ENCODE results near the gene ATG7. TPM values are rescaled to one million over a fixed set of nuclear protein-coding genes. Genes with fewer than 3 reads are reported as not detected.

The ATG7 gene
- total RNA-seq, 1 experiment from 2014 or later, result 29.3 TPM

DNA sequence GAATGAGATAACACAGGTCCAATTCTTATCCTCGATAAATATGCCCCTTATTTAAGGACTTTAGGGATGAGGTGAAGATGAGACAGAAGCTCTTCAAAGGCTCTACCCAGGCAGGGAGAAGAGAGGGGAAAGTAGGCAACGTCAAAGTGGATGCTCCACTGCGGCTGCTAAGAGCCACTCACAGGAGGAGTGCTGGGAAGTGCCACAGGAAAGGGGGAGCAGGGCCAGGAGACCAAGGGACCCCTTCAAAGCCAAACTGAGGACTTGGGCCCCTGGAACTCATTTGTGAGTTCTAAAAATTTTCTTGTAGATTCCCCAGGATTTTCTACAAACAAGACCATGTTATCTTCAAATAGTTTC, 47.3 kb upstream of the ATG7 start:
- Histone ChIP-seq H3K9me2 (ENCODE audit: insufficient read depth) (no peaks in the 10 kb centered on the region), H3K9ac (ENCODE audit: low read length) (peak overlapping the region; percentile 83), H3K4me3 (replicated peaks in 1 of 2; ENCODE audit: low read depth in 1 of 2, low read length in 2 of 2) (peak overlapping the region; percentile 69 to 77), H3K36me3 (ENCODE audit: control insufficient read depth in 1 of 2, insufficient read depth in 2 of 2, low read length in 2 of 2) (no peaks in the 10 kb centered on the region; a peak in 1 of 4 replicates), H3K4me1 (ENCODE audit: control insufficient read depth in 1 of 2, insufficient read depth in 2 of 2, low read length in 2 of 2) (peaks cover 5 to 16% of the 10 kb centered on the region in 2 experiments; a peak in 3 of 4 replicates), H3K27me3 (ENCODE audit: insufficient read depth, low read length) (no peaks in the 10 kb centered on the region), H4K20me1 (ENCODE audit: insufficient read depth) (no peaks in the 10 kb centered on the region), H2AFZ (ENCODE audit: low read depth, low read length, poor library complexity, severe bottlenecking) (no peak overlapping the region), H3K79me2 (ENCODE audit: insufficient read depth, low read length) (peaks cover 45% of the 10 kb centered on the region), H3K27ac (ENCODE audit: low read depth, low read length) (peak overlapping the region; percentile 87), H3K9me3 (ENCODE audit: control insufficient read depth in 1 of 2, insufficient read depth in 1 of 2, low read depth in 1 of 2, low read length in 2 of 2) (no peaks in the 10 kb centered on the region), H3K4me2 (ENCODE audit: low read length) (peak overlapping the region; percentile 90)
- BruUV-seq (replicated peaks), result no TSS peak
- ATAC-seq (no peak), DNase-seq (ENCODE audit: low read depth, low spot score) (no peak)
- POLR2A ChIA-PET, result interaction anchor here (1.2 kb wide), 1 partner anchor 39 kb away, joined by 3 read pairs; no protein-coding TSS in a partner anchor
- RAD21 ChIA-PET (ENCODE audit: low non-redundant PET in 1 of 2, low total read pairs in 2 of 2, uncharacterized antibody in 2 of 2, unreplicated experiment in 2 of 2), result no interaction called here
- no peak for TF ChIP-seq JUND (IDR thresholded peaks at IDR 0.05)
- no peak for TF ChIP-seq FOSL1 (IDR thresholded peaks at IDR 0.05; ENCODE audit: low read depth)
- no peak for TF ChIP-seq ELF1 (IDR thresholded peaks at IDR 0.05; ENCODE audit: borderline replicate concordance, low read depth)
- no peak for TF ChIP-seq TCF7L2 (IDR thresholded peaks at IDR 0.05; ENCODE audit: borderline replicate concordance, extremely low read depth, insufficient read depth, insufficient read length)
- TF ChIP-seq, protein P1, sequence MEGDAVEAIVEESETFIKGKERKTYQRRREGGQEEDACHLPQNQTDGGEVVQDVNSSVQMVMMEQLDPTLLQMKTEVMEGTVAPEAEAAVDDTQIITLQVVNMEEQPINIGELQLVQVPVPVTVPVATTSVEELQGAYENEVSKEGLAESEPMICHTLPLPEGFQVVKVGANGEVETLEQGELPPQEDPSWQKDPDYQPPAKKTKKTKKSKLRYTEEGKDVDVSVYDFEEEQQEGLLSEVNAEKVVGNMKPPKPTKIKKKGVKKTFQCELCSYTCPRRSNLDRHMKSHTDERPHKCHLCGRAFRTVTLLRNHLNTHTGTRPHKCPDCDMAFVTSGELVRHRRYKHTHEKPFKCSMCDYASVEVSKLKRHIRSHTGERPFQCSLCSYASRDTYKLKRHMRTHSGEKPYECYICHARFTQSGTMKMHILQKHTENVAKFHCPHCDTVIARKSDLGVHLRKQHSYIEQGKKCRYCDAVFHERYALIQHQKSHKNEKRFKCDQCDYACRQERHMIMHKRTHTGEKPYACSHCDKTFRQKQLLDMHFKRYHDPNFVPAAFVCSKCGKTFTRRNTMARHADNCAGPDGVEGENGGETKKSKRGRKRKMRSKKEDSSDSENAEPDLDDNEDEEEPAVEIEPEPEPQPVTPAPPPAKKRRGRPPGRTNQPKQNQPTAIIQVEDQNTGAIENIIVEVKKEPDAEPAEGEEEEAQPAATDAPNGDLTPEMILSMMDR (IDR thresholded peaks at IDR 0.05 in 2 of 3, conservative IDR thresholded peaks at IDR 0.05 in 1 of 3; ENCODE audit: borderline replicate concordance in 1 of 3, insufficient read depth in 1 of 3, low read depth in 2 of 3, low read length in 2 of 3), result no peak
- no peak for TF ChIP-seq EZH2 (IDR thresholded peaks at IDR 0.05)
- no peak for TF ChIP-seq ZBTB33 (IDR thresholded peaks at IDR 0.05; ENCODE audit: extremely low read depth, insufficient replicate concordance, low read length)
- TF ChIP-seq POLR2AphosphoS5 (IDR thresholded peaks at IDR 0.05; ENCODE audit: low read depth, low read length), result no peak
- TF ChIP-seq EZH2phosphoT487 (IDR thresholded peaks at IDR 0.05; ENCODE audit: borderline replicate concordance), result no peak
- no peak for TF ChIP-seq CBX3 (IDR thresholded peaks at IDR 0.05; ENCODE audit: low read depth)
- TF ChIP-seq SP1 (IDR thresholded peaks at IDR 0.05; ENCODE audit: low read depth), result no peak
- no peak for TF ChIP-seq POLR2A (IDR thresholded peaks at IDR 0.05; ENCODE audit: borderline replicate concordance, extremely low read depth, insufficient read depth, insufficient read length)
- TF ChIP-seq, protein P2, sequence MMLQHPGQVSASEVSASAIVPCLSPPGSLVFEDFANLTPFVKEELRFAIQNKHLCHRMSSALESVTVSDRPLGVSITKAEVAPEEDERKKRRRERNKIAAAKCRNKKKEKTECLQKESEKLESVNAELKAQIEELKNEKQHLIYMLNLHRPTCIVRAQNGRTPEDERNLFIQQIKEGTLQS (IDR thresholded peaks at IDR 0.05), result no peak
- no peak for TF ChIP-seq RAD21 (IDR thresholded peaks at IDR 0.05; ENCODE audit: low read depth)
- no peak for TF ChIP-seq SIN3A (IDR thresholded peaks at IDR 0.05; ENCODE audit: low read depth)
- no peak for TF ChIP-seq EGR1 (IDR thresholded peaks at IDR 0.05; ENCODE audit: low read depth)
- no peak for TF ChIP-seq SRF (IDR thresholded peaks at IDR 0.05; ENCODE audit: low read depth)
- CTCF ChIA-PET, result interaction anchor here (0.9 to 1.8 kb wide), 2 partner anchors 14 to 20 kb away, joined by 3 to 4 read pairs; no protein-coding TSS in a partner anchor
- intact Hi-C loops (cut with micrococcal nuclease), result no loop called here

All from HCT116 (cell line).